Stomach (tissue), 4 donors: ENCODE measurements around the gene LAG3.

Source experiments
- CTCF ChIP-seq, 7 experiments: fragments of 450-650 bp in 4 of 7; fragments of 200-600 bp in 3 of 7; sonication (generic) in 3 of 7; IDR thresholded peaks; one replicate each; pipeline ENCODE4 v1.5.1; 2016 to 2019; ENCODE audit warnings: antibody characterized with exemption in 7 of 7, control low read depth in 2 of 7, mild to moderate bottlenecking in 1 of 7
- EP300 ChIP-seq: sonication (generic); formaldehyde crosslinking; IDR thresholded peaks from one replicate; pipeline ENCODE4 v1.6.1; 2017; ENCODE audit warnings: antibody characterized with exemption
- POLR2A ChIP-seq, 4 donors: fragments of 450-650 bp; IDR thresholded peaks; one replicate each; pipeline ENCODE4 v1.6.1; 2016; ENCODE audit warnings: antibody characterized with exemption in 4 of 4, control low read depth in 2 of 4, mild to moderate bottlenecking in 1 of 4, moderate library complexity in 1 of 4

GRCh38 chr12:6759741-6760140 lies 12.6 kb upstream of the LAG3 start:
- no peak for TF ChIP-seq CTCF (IDR thresholded peaks at IDR 0.05)
- TF ChIP-seq POLR2A (IDR thresholded peaks at IDR 0.05), result no peak
- no peak for TF ChIP-seq EP300
